Keratinocyte (primary cell): ENCODE results near the gene IP6K2.

Experiments used
- CTCF ChIP-seq, 3 experiments: IDR thresholded peaks in 1 of 3; conservative IDR thresholded peaks in 1 of 3; optimal IDR thresholded peaks in 1 of 3; 2 replicates in 2 of 3; 3 replicates in 1 of 3; pipeline versions ENCODE3 to v1.5.1; 2011; ENCODE audit warnings: low read length in 3 of 3, mild to moderate bottlenecking in 3 of 3, moderate library complexity in 2 of 3, control low read depth in 1 of 3, inconsistent platforms in 1 of 3; ENCODE audit not compliant: insufficient read depth in 2 of 3; ENCODE audit errors: extremely low read depth in 1 of 3
- EZH2 ChIP-seq: IDR thresholded peaks from one replicate; pipeline ENCODE4 v1.6.1; 2012; ENCODE audit warnings: inconsistent platforms, mild to moderate bottlenecking, low read length, moderate library complexity

- TF ChIP-seq CTCF (optimal IDR thresholded peaks at IDR 0.05 in 1 of 3, IDR thresholded peaks at IDR 0.05 in 1 of 3, conservative IDR thresholded peaks at IDR 0.05 in 1 of 3; ENCODE audit: extremely low read depth in 1 of 3, insufficient read depth in 2 of 3, low read length in 3 of 3), result no peak
- no peak for TF ChIP-seq EZH2
Measured at GRCh38 chr3:48679411-48680391, 37.3 kb downstream of the IP6K2 start.
